H7 (cell line): ENCODE measurements around the gene NAB1. TPM values are rescaled to one million over a fixed set of nuclear protein-coding genes. Genes with fewer than 3 reads are reported as not detected.

Experiments used
- DNase-seq: peaks from one replicate; pipeline ENCODE4 v3.0.0; 2012
- H3K27me3 ChIP-seq: 2 replicates; pipeline ENCODE4 v1.6.0; 2011; ENCODE audit warnings: mild to moderate bottlenecking, low read length; ENCODE audit not compliant: control insufficient read depth, insufficient read depth
- H3K36me3 ChIP-seq: replicated peaks from 2 replicates; pipeline ENCODE4 v1.5.1; 2011; ENCODE audit warnings: low read length; ENCODE audit not compliant: control insufficient read depth, insufficient read depth
- H3K4me3 ChIP-seq: 2 replicates; pipeline ENCODE4 v1.5.1; 2011; ENCODE audit warnings: low read depth, mild to moderate bottlenecking, control low read depth, low read length, moderate library complexity; ENCODE audit not compliant: insufficient read depth
- total RNA-seq: library from RNA; depleted of rRNA; stranded (reverse); fragments of >200 nt; shearing (Covaris generic); gene quantifications from 2 replicates; pipeline ENCODE4 v1.2.3, GENCODE V29; 2014

NAB1 gene
- total RNA-seq, 1 experiment from 2014 or later, result 25.4 TPM

DNA sequence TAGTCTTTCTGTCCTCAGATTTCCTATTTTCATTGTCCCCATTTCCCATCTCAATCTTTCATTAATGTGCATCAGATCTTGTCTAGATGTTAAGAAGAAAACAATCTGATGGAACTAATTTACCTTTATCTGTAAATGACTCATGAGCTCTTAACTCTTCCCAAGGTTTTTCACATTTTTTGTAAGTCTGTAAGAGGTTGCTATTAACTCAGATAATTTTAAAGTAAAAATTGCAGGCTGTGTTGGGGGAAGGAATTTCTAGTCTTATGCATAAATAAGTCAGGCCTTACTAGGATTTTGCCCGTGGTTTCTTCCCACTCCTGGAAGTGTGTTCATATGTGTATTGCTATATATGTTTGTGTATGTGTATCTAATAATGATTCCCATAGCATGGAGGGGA lies 4.3 kb downstream of the NAB1 start:
- Histone ChIP-seq H3K27me3 (no peaks in the 10 kb centered on the region; the same call in 1 of the 2 replicates), H3K36me3 (no peaks in the 10 kb centered on the region), H3K4me3 (no peak overlapping the region)
- no peak for DNase-seq

DNA sequence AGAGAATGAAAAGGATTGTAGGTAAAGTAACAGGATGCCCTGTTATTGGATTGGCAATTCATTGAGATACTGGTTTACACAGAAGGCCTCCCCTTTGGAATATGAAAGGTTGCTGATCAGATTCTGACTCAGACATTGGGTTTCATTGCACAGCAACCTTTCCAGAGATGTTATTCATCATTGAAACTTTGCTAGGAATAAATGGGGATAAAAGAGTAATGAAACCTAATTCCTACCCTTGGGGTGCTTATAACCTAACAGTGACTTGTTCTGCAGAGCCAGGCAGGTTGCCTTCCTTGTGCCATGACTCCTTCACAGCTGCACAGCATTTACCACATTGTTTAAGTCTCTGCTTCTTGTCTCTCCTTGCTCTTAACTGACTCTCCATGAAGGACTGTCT lies 5.0 kb downstream of the NAB1 start:
- Histone ChIP-seq H3K27me3 (no peaks in the 10 kb centered on the region; the same call in 1 of the 2 replicates), H3K4me3 (no peak overlapping the region), H3K36me3 (no peaks in the 10 kb centered on the region)
- no peak for DNase-seq

DNA sequence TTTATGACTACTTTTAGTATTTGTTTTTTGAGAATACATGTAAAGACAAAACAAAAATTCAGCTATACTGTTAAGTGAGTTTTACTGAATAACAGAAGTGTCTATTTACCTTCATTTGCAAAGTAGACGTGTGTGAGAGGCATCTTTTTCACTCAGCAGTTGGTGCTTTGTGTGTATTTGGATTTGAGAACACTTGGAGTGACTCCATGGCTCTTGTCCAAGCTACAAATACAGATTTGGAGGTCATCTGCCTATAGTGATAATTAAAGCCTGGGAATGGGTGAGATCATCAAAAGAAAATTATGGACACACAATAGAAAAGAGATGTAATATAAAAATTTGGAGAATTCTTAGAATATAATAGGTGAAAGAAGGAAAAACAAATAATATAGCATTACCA lies 6.2 kb downstream of the NAB1 start:
- Histone ChIP-seq H3K36me3 (no peaks in the 10 kb centered on the region), H3K4me3 (no peak overlapping the region), H3K27me3 (no peaks in the 10 kb centered on the region)
- no peak for DNase-seq

DNA sequence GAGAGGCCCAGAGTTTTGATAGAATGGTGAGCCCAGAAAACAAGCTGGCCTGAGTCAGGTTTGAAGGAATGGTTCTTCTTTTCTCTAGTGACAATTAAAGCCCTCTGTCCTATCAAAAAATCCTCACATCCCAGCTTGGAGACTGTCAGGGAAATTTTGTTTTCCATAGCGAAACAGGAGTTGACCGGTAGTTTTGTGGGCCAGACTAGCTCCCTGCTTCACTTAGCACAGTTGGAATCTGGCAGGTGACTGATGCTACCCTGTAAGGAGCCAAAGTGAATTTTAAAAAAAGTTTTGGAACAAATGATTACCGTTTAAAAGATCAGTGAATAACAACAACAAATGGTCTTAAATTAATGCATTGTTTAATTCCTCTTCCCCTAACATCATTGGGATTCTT lies 6.7 kb downstream of the NAB1 start:
- no peak for DNase-seq
- H3K27me3 ChIP-seq, result no peaks in the 10 kb centered on the region
- no peak overlapping the region for H3K4me3 ChIP-seq

DNA sequence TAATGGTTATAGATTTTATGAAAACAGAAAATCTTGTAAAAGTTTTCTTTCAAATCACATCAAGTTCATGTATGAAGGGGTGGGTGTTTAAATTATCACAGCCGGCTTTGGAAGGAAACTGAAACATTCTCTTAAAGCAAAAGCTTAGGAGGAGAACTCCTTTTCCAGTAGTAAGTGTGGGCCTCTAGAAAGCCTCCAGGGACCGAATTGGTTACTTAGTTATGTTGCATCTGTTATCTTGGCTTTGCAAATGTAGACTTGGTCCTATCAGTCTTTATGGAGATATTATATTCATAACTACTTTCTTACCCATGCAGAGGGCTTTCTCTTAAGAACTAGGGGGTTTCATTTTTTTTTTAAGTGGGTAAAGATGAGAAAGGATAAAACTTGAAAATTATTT lies 7.4 kb downstream of the NAB1 start:
- Histone ChIP-seq H3K4me3 (no peak overlapping the region), H3K27me3 (no peaks in the 10 kb centered on the region), H3K36me3 (no peaks in the 10 kb centered on the region)
- DNase-seq, result no peak

More for the DNA sequence above, 6.7 kb downstream of the NAB1 start:
- H3K36me3 ChIP-seq, result no peaks in the 10 kb centered on the region

DNA sequence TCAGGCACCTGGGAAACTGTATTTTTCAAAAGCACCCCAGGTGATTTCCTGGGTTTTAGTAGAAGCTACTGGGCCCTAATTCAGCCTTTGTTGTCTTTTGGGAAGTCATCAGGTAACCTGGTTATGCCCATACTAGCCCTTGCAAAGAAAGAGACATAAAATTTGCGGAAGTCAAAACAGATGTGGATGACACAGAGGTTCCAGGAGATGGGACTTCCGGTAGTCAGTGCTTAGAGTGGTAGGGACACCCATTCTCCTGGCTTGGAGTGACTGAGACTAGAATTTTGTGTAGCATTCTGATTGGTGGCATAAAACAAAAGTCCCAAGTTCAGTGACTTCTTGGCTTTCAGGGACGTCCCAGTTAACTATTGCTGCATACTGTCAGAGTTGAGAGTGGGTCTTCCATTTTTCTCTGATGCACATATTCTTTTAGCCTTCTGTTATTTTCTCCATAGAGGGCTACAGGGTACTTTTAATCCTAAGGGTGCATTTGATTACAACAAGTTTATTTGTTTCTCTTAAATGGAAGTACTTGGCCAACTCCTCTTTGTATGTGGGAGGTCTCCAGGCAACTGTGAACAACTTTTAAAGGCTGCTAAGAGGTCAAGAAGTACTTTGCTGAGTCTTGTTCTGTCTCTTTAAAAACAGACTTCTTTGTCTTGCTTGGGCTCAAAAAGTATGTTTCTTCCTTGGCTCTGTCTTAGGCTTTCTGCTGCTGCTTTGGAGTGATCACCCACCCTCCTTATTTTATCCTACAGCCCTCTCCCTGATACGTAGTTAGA lies 8.8 kb downstream of the NAB1 start:
- DNase-seq, result no peak
- no peaks in the 10 kb centered on the region for H3K36me3 ChIP-seq
- H3K27me3 ChIP-seq, result no peaks in the 10 kb centered on the region
- H3K4me3 ChIP-seq, result no peak overlapping the region

DNA sequence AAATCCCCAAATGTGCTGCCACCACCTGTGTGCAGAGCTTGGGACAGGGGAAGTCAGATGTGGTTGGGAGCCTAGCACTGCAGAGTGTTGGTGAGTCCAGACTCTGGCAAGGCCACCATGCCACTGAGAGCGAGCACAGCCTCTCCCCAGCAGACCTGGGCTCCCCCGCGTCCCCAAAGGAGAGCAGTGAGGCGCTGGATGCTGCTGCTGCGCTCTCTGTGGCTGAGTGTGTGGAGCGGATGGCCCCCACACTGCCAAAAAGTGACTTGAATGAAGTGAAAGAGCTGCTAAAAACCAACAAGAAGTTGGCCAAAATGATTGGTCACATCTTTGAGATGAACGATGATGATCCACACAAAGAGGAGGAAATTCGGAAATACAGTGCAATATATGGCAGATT lies 10.7 kb downstream of the NAB1 start:
- Histone ChIP-seq H3K36me3 (no peaks in the 10 kb centered on the region), H3K4me3 (no peak overlapping the region), H3K27me3 (no peaks in the 10 kb centered on the region)
- no peak for DNase-seq

DNA sequence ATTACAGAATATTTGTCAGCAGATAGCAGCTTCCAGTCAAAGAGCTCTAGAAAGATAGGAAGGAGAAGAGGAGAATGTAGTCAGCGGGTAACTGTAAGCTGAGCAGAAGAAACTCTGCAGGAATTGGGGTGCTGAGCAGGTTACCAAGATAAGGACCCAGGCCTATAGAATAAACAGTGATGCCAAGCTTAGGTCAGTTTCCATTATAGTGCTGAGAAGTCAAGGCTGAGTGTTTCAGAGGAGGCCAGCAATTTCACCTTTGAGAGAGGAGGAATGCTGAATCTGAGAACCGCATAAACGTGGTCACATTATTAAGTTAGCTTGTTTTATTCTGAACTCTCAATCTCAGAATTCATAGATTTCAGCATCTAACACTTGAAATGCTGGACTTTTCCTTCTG lies 13.9 kb downstream of the NAB1 start:
- no peak overlapping the region for H3K4me3 ChIP-seq
- H3K27me3 ChIP-seq, result no peaks in the 10 kb centered on the region
- H3K36me3 ChIP-seq, result no peaks in the 10 kb centered on the region
- DNase-seq, result no peak

DNA sequence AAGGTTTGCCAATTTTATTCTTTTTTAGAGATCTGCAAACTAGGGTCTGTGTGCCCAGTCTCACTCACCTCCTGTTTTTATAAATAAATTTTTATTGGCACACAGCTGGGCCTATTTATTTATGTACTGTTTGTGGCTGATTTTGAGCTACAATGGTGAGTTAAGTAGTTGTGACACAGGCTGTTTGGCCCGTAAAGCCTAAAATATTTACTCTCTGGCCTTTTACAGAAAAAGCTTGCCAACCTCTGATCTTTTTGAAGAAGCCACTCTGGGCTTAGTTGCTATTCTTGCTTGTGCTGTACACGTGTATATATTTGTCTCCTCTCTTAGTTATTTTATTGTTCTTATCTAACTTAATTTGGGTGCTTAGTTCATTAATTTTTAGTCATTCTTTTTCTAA lies 14.5 kb downstream of the NAB1 start:
- DNase-seq, result no peak
- H3K4me3 ChIP-seq, result no peak overlapping the region
- no peaks in the 10 kb centered on the region for H3K27me3 ChIP-seq
- H3K36me3 ChIP-seq, result no peaks in the 10 kb centered on the region

DNA sequence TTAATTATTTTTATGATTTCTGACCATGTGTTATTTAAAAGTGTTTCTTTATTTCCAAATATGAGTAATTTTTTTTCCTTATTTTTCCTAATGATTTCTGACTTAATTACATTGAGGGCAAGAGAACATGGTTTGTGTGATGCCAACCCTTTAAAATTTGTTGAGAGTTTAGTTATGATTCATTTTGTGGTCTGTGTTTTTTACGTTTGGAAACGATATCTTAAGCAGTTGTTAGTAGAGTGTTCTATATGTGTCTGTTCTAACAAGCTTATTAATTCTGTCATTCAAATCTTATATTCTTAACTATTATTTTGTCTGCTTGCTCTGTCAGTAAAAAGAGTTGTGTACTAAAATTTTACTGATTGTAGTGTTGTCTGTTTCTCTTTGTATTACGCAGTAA lies 15.0 kb downstream of the NAB1 start:
- DNase-seq, result no peak
- H3K36me3 ChIP-seq, result no peaks in the 10 kb centered on the region
- H3K4me3 ChIP-seq, result no peak overlapping the region
- no peaks in the 10 kb centered on the region for H3K27me3 ChIP-seq

DNA sequence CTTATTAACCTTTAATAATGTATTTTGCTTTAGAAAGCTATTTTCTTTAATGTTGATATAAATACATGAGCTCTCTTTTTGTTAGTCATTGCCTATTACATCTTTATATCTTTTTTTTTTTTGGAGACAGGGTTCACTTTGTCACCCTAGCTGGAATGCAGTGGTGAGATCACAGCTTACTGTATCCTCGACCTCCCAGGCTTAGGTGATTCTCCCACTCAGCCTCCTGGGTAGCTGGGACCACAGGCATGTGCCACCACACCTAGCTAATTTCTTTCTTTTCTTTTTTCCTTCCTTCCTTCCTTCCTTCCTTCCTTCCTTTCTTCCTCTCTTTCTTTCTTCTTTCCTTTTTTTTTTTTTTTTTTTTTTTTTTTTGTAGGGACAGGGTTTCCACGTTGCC lies 15.4 kb downstream of the NAB1 start:
- Histone ChIP-seq H3K4me3 (no peak overlapping the region), H3K27me3 (no peaks in the 10 kb centered on the region), H3K36me3 (no peaks in the 10 kb centered on the region)
- DNase-seq, result no peak

DNA sequence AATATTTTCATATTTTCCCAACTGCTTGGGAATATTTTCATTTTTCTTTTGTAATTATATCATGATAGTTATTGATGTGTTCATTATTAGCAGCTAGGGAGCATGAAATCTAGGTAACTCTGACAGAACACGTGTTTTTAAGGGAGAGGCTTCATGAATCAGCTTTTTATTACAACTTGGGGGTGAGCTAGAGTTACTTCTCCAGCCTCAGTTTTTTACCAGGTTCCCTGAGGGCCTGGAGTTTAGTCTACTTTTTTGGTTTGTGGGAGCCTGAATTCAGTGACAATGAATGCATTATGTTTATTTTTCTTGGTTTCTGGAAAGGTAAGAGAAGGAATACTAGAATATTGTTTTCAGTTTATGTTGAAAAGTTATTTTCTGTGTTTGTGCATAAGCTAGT lies 18.0 kb downstream of the NAB1 start:
- Histone ChIP-seq H3K4me3 (no peak overlapping the region), H3K27me3 (no peaks in the 10 kb centered on the region), H3K36me3 (no peaks in the 10 kb centered on the region)
- no peak for DNase-seq

DNA sequence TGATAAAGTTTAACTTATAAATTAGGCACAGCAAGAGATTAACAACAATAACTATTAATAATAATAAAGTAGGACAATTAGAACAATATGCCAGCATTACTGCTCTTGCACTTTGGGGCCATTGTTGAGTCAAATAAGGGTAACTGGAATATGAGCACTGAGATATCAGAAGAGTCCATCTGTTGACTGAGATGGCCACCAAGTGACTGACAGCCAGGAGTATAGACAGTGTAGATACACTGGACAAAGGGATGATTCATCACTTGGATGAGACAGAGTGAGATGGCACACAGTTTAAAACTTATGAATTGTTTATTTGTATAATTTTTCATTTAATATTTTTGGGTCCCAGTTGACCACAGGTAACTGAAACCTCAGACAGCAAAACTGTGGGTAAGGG lies 20.0 kb downstream of the NAB1 start:
- no peaks in the 10 kb centered on the region for H3K36me3 ChIP-seq
- no peak overlapping the region for H3K4me3 ChIP-seq
- no peak for DNase-seq
- H3K27me3 ChIP-seq, result no peaks in the 10 kb centered on the region

DNA sequence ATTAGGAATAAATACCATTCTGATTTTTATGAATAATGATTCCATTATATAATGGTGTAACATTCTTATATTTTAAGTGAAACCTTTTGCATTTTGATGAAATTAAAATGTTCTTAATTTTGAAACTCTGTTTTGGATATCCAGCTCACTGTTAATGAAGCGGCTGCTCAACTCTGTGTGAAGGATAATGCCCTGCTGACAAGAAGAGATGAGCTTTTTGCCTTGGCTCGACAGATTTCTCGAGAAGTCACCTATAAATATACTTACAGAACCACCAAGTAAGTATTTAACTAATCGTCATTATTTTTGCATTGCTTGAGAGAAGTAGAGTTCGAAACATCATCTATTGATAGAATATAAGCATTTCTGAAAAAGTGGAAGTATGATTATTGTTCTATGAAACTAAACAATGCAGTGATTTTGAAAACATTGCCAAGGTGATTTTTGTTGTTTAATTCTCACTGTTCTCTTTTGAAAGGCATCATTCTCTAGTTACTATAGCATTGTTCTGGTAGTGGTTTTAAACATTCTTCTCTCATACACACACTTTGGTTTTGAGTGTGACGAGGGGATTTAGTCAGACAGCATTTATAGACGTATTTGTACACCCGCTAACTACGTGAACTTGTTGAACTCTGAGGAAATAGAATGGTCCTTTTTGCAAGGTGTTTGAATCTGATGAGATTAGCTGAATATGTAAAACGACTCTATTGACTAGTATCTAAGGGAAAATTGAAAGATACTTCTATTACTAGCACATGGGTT lies 21.5 kb downstream of the NAB1 start:
- Histone ChIP-seq H3K4me3 (no peak overlapping the region), H3K36me3 (no peaks in the 10 kb centered on the region), H3K27me3 (no peaks in the 10 kb centered on the region)
- no peak for DNase-seq

DNA sequence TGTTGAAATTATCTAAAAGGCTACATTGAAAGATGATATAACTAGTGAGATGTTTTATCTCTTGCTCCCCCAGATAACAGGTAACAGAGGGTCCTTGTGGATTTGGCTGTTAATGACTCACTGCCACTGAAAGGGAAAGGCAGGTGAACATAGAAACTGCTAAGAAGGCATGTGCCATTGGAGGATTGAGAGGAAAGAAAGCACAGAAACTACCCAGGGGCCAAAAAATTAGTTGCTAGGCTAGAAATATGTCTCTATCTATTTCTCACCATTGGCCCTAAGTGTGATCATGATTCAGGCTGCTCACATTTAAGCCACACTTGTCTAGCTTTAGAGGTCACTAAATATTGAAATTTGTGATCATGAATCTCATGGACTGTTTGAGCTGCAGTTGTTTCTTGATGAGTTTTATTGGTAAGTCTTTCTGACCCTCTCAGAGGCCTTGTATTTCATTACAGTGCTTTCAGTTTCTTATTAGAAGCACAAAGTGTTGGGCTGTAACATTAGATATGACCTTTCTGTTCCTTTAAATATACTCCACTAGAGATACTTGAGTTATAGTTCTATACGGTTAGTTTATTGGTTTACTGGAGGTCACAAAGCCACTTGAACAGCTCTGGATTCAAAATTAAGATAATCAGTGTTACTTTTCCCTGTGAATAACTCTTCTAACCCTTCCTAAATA lies 26.2 kb downstream of the NAB1 start:
- Histone ChIP-seq H3K36me3 (no peaks in the 10 kb centered on the region), H3K4me3 (no peak overlapping the region)
- no peak for DNase-seq

More for the DNA sequence above, 26.2 kb downstream of the NAB1 start:
- H3K27me3 ChIP-seq, result no peaks in the 10 kb centered on the region
